GM12801 (cell line): ENCODE results near the gene TUBA4B.

Source experiments
- TF ChIP-seq, protein P1 (sequence below): IDR thresholded peaks from one replicate; pipeline ENCODE4 v1.5.1; 2011; ENCODE audit warnings: control low read depth; ENCODE audit not compliant: insufficient read length; ENCODE audit errors: extremely low read depth

The TUBA4B gene

DNA sequence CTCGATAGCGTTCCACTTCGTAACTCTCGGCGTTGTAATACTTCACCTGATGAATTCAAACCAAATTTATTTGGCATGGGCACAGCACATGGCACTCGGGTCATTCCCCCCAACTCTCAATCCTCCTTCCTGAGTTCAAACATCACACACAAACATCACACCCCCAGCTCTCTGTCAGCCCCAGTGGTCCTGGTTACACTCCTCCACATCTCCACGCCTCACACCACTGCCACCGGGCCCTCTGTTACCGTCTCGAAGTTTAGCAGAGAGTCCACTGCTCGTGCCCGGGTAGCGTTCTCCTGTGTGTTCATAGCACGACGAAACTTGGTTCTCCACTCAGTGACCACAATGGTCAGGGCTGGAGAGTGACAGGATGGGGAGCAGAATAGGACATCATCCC, 38.9 kb upstream of the TUBA4B start:
- TF ChIP-seq, protein P1, sequence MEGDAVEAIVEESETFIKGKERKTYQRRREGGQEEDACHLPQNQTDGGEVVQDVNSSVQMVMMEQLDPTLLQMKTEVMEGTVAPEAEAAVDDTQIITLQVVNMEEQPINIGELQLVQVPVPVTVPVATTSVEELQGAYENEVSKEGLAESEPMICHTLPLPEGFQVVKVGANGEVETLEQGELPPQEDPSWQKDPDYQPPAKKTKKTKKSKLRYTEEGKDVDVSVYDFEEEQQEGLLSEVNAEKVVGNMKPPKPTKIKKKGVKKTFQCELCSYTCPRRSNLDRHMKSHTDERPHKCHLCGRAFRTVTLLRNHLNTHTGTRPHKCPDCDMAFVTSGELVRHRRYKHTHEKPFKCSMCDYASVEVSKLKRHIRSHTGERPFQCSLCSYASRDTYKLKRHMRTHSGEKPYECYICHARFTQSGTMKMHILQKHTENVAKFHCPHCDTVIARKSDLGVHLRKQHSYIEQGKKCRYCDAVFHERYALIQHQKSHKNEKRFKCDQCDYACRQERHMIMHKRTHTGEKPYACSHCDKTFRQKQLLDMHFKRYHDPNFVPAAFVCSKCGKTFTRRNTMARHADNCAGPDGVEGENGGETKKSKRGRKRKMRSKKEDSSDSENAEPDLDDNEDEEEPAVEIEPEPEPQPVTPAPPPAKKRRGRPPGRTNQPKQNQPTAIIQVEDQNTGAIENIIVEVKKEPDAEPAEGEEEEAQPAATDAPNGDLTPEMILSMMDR = no peak

DNA sequence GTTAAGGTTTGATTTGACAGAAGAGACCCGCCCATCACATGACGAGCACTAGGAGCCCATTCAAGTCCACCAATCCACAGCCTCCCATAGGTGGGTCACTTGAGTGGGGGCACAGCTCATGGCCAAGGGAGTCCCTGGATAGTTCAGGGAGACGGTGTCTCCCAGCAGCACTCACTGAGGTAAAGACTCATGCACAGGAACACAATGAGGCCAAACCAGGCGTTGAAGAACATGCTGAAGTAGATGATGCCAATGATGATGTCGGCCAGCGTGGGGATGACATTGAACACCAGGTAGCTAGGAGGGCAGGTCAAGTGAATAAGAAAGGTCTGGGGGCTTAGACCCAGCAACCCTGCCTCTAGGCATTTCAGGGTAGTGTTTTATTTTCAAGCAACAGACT, 38.3 kb upstream of the TUBA4B start:
- TF ChIP-seq, protein P1 = no peak

DNA sequence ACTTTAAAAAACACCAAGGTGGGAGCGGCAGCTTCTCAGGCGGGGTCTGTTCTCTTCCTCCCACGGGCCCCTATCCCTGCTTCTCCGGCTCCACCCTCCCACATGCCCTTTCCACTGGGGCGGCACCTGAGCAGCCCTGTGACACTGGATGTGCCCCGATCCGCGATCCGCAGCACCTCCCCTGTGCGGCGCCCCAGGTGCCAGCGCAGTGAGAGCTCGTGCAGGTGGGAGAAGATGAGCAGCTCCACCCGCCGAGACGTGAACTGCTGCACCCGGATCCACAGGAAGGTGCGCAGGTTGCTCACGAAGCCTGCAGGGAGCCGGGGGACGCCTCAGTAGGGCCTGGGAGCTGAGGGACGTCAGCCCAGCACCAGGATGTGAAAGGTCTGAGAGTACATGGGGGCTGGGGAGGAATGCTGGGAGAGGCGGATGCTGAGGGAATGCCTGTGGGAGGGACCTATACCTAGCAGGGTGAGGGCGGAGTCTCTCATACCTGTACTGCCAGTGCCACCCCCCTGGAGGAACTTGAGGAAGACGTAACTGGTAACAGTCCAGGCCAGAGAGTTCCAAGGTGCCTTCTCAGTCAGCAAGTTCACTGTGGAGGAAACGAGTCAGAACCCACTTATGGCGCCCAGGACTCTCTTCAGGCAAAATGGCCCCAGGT, 37.0 kb upstream of the TUBA4B start:
- TF ChIP-seq, protein P1 = no peak

DNA sequence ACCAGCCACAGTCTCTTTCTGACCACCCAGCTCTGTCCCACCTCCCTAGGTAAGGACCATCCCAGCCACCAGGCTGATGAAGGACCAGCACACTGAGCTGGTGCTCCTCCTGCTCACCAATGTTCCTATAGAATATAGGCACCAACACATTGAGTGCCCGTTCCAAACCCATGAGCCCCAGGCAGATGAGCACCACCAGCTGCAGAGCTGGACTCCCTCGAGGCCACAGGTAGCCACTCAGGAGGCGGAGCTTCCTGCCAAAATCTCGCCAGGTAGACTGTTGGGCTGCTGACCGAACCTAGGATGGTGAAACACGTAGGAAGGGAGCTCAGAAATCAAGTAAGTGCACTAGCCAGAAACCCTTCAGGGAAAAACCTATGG, 36.5 kb upstream of the TUBA4B start:
- TF ChIP-seq, protein P1 = no peak

DNA sequence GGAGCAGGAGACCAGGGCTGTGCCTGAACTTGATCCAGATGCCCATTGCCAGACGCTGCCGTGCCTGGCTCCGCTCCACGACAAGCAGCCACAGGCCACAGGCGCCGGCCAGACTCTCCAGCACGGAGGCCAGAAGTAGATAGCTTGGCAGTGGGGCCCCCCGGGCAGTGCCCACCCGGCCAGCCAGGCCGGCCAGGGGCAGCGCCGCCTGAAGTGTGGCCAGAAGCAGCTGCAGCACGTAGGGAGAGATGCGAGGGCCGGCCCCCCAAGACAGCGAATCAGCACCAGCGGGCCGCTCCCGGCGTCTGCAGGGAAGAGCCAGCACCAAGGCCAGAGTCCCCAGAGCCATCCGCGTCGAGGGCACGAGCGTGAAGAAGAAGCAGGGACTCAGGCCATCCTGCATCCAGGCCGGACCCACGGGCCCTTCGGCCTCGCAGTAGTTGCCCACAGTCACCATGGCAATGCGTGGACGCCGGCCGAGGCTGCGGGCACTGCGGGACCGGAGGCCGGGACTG, 34.8 kb upstream of the TUBA4B start:
- TF ChIP-seq, protein P1 = no peak

DNA sequence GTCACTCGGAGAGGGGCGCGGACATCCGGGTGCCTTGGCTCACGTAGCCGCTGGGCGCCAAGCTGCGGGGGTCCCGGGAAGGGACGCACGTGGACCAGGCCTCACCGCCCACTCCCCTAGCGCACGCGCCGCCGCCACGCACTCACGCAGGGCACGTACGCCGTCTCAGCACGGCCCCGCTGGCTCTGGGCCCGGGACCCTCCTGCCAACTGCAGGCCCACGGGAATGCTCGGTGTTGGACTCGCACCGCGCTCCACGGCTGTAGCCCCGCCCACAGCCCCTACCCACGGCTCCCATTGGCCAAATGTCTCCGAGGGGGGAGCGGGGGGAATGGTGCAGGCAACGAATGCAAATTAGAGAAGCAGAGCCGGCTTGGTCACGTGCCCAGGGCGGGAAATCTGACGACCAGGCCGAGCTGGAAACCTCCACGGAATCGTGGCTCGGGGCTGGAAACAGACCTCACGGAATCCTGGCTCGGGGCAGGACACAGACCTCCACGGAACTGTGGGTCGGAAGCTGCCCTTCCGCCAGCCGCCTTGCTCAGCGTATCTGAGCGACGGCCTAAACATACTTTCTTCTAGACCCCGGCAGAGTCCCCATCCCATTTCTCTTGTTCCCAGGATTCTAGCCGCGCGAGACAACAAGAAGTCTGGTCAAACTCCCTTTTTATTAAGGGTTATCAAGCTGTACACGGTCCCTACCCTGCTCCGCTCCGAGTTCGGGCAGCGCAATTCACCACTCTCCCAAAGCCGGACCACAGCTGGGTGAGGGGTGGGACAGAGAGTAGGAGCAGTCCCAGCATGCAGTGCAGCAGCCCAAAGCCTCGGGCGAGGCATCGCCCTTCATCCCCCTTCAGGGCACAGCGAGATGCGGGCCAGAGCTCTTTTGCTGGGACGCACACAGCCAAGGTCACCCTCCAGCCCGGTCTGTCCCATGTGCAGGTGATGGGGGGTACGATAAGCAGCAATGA, 34.0 kb upstream of the TUBA4B start, which contains the start of gene ABCB6:
Gene ABCB6, minus strand, starts transcription at position 227 of the 970 bp plus-strand sequence. CDS start 285 bp downstream, outside the sequence.
- TF ChIP-seq, protein P1 = no peak
